Peyer's patch (tissue), 4 donors: ENCODE data around the gene ZNF831. TPM values are rescaled to one million over a fixed set of nuclear protein-coding genes. Genes with fewer than 3 reads are reported as not detected.
A peak's percentile ranks its signal among the peaks of the same experiment; 100 is the strongest.

ENCODE experiments used
- DNase-seq, 3 donors: peaks; one replicate each; pipeline ENCODE4 v3.0.0-alpha.2; 2017 to 2019
- H3K27ac ChIP-seq, 4 donors: fragments of 200-600 bp; sonication (generic); one replicate each; pipeline ENCODE4 v1.5.1; 2016 to 2019
- H3K27me3 ChIP-seq, 2 donors: fragments of 200-600 bp; sonication (generic); one replicate each; pipeline ENCODE4 v1.5.1; 2019
- H3K36me3 ChIP-seq, 3 donors: fragments of 200-600 bp; sonication (generic); one replicate each; pipeline ENCODE4 v1.5.1; 2016 to 2019
- H3K4me1 ChIP-seq, 4 donors: fragments of 200-600 bp; sonication (generic); one replicate each; pipeline ENCODE4 v1.5.1; 2016 to 2019
- H3K4me3 ChIP-seq, 4 donors: fragments of 200-600 bp; sonication (generic); 1 replicate in 3 of 4; 2 replicates in 1 of 4; pipeline ENCODE4 v1.5.1; 2016 to 2019; ENCODE audit warnings: mild to moderate bottlenecking in 1 of 4
- H3K9me3 ChIP-seq, 4 donors: fragments of 200-600 bp; sonication (generic); one replicate each; pipeline ENCODE4 v1.5.1; 2016 to 2019; ENCODE audit warnings: mild to moderate bottlenecking in 1 of 4
- POLR2A ChIP-seq, 2 donors: fragments of 450-650 bp; IDR thresholded peaks; one replicate each; pipeline ENCODE4 v1.5.1; 2017; ENCODE audit warnings: antibody characterized with exemption in 2 of 2, mild to moderate bottlenecking in 2 of 2, moderate library complexity in 2 of 2
- total RNA-seq, 4 donors: library from RNA; depleted of rRNA; stranded (reverse); fragments of >200 nt; gene quantifications; one replicate each; pipeline ENCODE4 v1.1.0, GENCODE V29; 2016
- TF ChIP-seq, protein P1 (sequence below), 6 experiments: fragments of 450-650 bp in 4 of 6; fragments of 200-600 bp in 2 of 6; sonication (generic) in 1 of 6; IDR thresholded peaks; one replicate each; pipeline ENCODE4 v1.5.1; 2017 to 2019; ENCODE audit warnings: antibody characterized with exemption in 6 of 6, mild to moderate bottlenecking in 3 of 6, moderate library complexity in 1 of 6

ZNF831 gene
- total RNA-seq, 4 donors from 2014 or later = 1.7 to 11.6 (median 2.3) TPM

- no peaks in the 10 kb centered on the region for H3K36me3 ChIP-seq
- DNase-seq = peak in 2 of 3 donors; percentile 76 to 83
Measured at GRCh38 chr20:59149678-59150504, 13.7 kb upstream of the ZNF831 start.

GRCh38 chr20:59150821-59151251 lies 12.8 kb upstream of the ZNF831 start:
- Histone ChIP-seq H3K27ac (peak overlapping the region; percentile 13 to 72 (median 44)), H3K4me1 (peaks cover 0 to 27% (median 11%) of the 10 kb centered on the region in 4 donors)
- no peak for DNase-seq

More at GRCh38 chr20:59149678-59150504, 13.7 kb upstream of the ZNF831 start:
- Histone ChIP-seq H3K9me3 (no peaks in the 10 kb centered on the region), H3K27ac (peak overlapping the region; percentile 26 to 72 (median 66)), H3K4me1 (peaks cover 0 to 27% (median 9%) of the 10 kb centered on the region in 4 donors), H3K27me3 (no peaks in the 10 kb centered on the region), H3K4me3 (no peak overlapping the region)
- TF ChIP-seq POLR2A (IDR thresholded peaks at IDR 0.05) = no peak
- TF ChIP-seq, protein P1, sequence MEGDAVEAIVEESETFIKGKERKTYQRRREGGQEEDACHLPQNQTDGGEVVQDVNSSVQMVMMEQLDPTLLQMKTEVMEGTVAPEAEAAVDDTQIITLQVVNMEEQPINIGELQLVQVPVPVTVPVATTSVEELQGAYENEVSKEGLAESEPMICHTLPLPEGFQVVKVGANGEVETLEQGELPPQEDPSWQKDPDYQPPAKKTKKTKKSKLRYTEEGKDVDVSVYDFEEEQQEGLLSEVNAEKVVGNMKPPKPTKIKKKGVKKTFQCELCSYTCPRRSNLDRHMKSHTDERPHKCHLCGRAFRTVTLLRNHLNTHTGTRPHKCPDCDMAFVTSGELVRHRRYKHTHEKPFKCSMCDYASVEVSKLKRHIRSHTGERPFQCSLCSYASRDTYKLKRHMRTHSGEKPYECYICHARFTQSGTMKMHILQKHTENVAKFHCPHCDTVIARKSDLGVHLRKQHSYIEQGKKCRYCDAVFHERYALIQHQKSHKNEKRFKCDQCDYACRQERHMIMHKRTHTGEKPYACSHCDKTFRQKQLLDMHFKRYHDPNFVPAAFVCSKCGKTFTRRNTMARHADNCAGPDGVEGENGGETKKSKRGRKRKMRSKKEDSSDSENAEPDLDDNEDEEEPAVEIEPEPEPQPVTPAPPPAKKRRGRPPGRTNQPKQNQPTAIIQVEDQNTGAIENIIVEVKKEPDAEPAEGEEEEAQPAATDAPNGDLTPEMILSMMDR (IDR thresholded peaks at IDR 0.05) = no peak

DNA sequence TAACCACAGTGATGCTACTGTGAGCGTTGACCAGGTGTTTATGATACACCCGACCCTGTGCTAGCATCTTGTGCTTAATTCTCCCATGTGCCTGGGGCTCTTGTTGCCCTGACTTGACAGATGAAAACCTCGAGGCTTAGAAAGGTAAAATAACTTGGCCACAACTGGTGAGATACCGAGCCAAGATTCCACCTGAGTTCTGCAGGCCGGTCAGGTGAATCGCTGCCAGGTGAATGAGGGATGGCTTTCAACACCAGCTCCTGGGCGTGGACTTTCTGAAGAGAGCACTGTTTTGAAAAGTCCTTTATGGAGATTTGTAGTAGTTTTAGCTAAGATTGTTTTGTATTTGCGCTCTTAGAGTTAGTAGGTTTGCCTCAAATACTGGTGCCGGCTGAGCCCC lies 12.2 kb upstream of the ZNF831 start:
- Histone ChIP-seq H3K27ac (peak overlapping the region in 1 of 4 donors; percentile 72), H3K36me3 (no peaks in the 10 kb centered on the region), H3K9me3 (no peaks in the 10 kb centered on the region), H3K27me3 (no peaks in the 10 kb centered on the region), H3K4me1 (peaks cover 0 to 27% (median 11%) of the 10 kb centered on the region in 4 donors), H3K4me3 (no peak overlapping the region)
- DNase-seq = no peak
- TF ChIP-seq, protein P1 (IDR thresholded peaks at IDR 0.05) = no peak

More at GRCh38 chr20:59150821-59151251, 12.8 kb upstream of the ZNF831 start:
- no peak for TF ChIP-seq POLR2A (IDR thresholded peaks at IDR 0.05)
- TF ChIP-seq, protein P1 (IDR thresholded peaks at IDR 0.05) = no peak
- no peaks in the 10 kb centered on the region for H3K36me3 ChIP-seq
- no peaks in the 10 kb centered on the region for H3K9me3 ChIP-seq
- H3K27me3 ChIP-seq = no peaks in the 10 kb centered on the region
- no peak overlapping the region for H3K4me3 ChIP-seq

DNA sequence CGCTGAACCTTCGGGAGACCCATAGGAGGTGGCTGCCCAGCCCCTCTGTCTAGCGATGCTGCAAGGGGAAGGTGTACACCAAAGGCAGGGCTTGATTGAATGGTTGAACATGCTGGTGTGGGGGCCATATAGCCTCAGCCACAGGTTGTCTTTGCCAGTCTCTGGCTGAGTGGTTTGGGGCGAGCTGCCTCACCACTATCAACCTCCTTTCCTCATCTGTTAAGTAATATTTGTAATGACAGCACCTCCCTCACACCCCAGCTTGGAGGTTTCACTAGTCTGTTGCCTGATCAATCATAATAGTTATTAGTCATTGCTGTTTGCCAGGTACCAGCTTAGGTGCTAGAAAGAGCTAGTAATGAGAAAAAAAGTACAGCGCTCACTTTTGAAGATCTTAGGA lies 11.8 kb upstream of the ZNF831 start:
- Histone ChIP-seq H3K4me1 (peaks cover 0 to 27% (median 11%) of the 10 kb centered on the region in 4 donors), H3K27ac (peak overlapping the region in 1 of 4 donors; percentile 72), H3K9me3 (no peaks in the 10 kb centered on the region), H3K27me3 (no peaks in the 10 kb centered on the region), H3K36me3 (no peaks in the 10 kb centered on the region), H3K4me3 (no peak overlapping the region)
- DNase-seq = no peak
- TF ChIP-seq, protein P1 (IDR thresholded peaks at IDR 0.05) = no peak
- TF ChIP-seq POLR2A (IDR thresholded peaks at IDR 0.05) = no peak

- no peak overlapping the region for H3K4me3 ChIP-seq
- H3K4me1 ChIP-seq = peaks cover 0 to 27% (median 7%) of the 10 kb centered on the region in 4 donors
- H3K27me3 ChIP-seq = no peaks in the 10 kb centered on the region
- H3K9me3 ChIP-seq = no peaks in the 10 kb centered on the region
- peak overlapping the region in 3 of 4 donors; percentile 1 to 35 (median 9) for H3K27ac ChIP-seq
- DNase-seq = no peak
- H3K36me3 ChIP-seq = no peaks in the 10 kb centered on the region
- no peak for TF ChIP-seq POLR2A (IDR thresholded peaks at IDR 0.05)
- TF ChIP-seq, protein P1 (IDR thresholded peaks at IDR 0.05) = no peak
Measured at GRCh38 chr20:59152559-59153354, 10.9 kb upstream of the ZNF831 start.
